Testis (tissue), 3 donors: Measurements from ENCODE around the gene WDR17. TPM values are rescaled to one million over a fixed set of nuclear protein-coding genes. Genes with fewer than 3 reads are reported as not detected.

Source experiments
- DNase-seq: peaks from one replicate; pipeline ENCODE4 v3.0.0-alpha.2; 2019
- H3K27ac ChIP-seq, 2 donors: fragments of 200-600 bp; sonication (generic); one replicate each; pipeline ENCODE4 v1.5.1; 2019
- H3K27me3 ChIP-seq: fragments of 200-600 bp; sonication (generic); one replicate; pipeline ENCODE4 v1.5.1; 2019
- H3K36me3 ChIP-seq: fragments of 200-600 bp; sonication (generic); one replicate; pipeline ENCODE4 v1.5.1; 2017; ENCODE audit warnings: low read depth; ENCODE audit errors: missing control alignments
- H3K4me1 ChIP-seq: fragments of 200-600 bp; sonication (generic); one replicate; pipeline ENCODE4 v1.5.1; 2019
- H3K4me3 ChIP-seq, 2 donors: fragments of 200-600 bp; sonication (generic); one replicate each; pipeline ENCODE4 v1.5.1; 2017 to 2019
- H3K9me3 ChIP-seq: fragments of 200-600 bp; sonication (generic); one replicate; pipeline ENCODE4 v1.5.1; 2017
- POLR2A ChIP-seq: fragments of 450-650 bp; IDR thresholded peaks from one replicate; pipeline ENCODE4 v1.6.1; 2017; ENCODE audit warnings: antibody characterized with exemption, mild to moderate bottlenecking, moderate library complexity
- WGBS, 2 donors: methylation state at CpG; one replicate each; pipeline ENCODE4 v1.1.5; 2018; 5-methylcytosine and 5-hydroxymethylcytosine counted together
- intact Hi-C: fragments of 100-400 bp; cut with DNase I; formaldehyde crosslinking; loops from one replicate; pipeline ENCODE4 v1.15.1; 2023; ENCODE audit warnings: low total_unique reads
- polyA plus RNA-seq: library from polyadenylated mRNA; stranded (reverse); fragments of 350-450 nt; fragmentation: Illumina TruSeq; extraction: RNeasy Lipid Tissue Mini Kit (QIAGEN cat#74804); gene quantifications from one replicate; pipeline ENCODE4 v1.2.3, GENCODE V29; 2014; ENCODE audit warnings: low read depth, low replicate concordance; ENCODE audit not compliant: insufficient read depth
- total RNA-seq, 2 donors: library from RNA; depleted of rRNA; stranded (reverse); fragments of >200 nt; gene quantifications; one replicate each; pipeline ENCODE4 v1.2.3, GENCODE V29; 2016
- TF ChIP-seq, protein P1 (sequence below), 3 experiments: fragments of 450-650 bp in 2 of 3; fragments of 200-600 bp in 1 of 3; sonication (generic) in 1 of 3; IDR thresholded peaks; one replicate each; pipeline ENCODE4 v1.5.1; 2016 to 2019; ENCODE audit warnings: antibody characterized with exemption in 3 of 3, mild to moderate bottlenecking in 2 of 3, moderate library complexity in 1 of 3

WDR17 gene
- total and polyA plus RNA-seq, 3 donors from 2014 or later: 4.8 to 10.2 (median 9.3) TPM

GRCh38 chr4:176107695-176108094 is 42.1 kb downstream of the WDR17 start:
- DNase-seq: no peak
- no peak overlapping the region for H3K4me3 ChIP-seq
- no peaks in the 10 kb centered on the region for H3K36me3 ChIP-seq
- intact Hi-C loops: no loop called here
- H3K9me3 ChIP-seq: no peaks in the 10 kb centered on the region
- H3K4me1 ChIP-seq: no peaks in the 10 kb centered on the region
- H3K27me3 ChIP-seq: no peaks in the 10 kb centered on the region
- no peak overlapping the region for H3K27ac ChIP-seq
- TF ChIP-seq, protein P1, sequence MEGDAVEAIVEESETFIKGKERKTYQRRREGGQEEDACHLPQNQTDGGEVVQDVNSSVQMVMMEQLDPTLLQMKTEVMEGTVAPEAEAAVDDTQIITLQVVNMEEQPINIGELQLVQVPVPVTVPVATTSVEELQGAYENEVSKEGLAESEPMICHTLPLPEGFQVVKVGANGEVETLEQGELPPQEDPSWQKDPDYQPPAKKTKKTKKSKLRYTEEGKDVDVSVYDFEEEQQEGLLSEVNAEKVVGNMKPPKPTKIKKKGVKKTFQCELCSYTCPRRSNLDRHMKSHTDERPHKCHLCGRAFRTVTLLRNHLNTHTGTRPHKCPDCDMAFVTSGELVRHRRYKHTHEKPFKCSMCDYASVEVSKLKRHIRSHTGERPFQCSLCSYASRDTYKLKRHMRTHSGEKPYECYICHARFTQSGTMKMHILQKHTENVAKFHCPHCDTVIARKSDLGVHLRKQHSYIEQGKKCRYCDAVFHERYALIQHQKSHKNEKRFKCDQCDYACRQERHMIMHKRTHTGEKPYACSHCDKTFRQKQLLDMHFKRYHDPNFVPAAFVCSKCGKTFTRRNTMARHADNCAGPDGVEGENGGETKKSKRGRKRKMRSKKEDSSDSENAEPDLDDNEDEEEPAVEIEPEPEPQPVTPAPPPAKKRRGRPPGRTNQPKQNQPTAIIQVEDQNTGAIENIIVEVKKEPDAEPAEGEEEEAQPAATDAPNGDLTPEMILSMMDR (IDR thresholded peaks at IDR 0.05): no peak
- TF ChIP-seq POLR2A: no peak

GRCh38 chr4:176123710-176124407 is 58.2 kb downstream of the WDR17 start:
- peak; percentile 30 for DNase-seq
- H3K27me3 ChIP-seq: no peaks in the 10 kb centered on the region
- peaks cover 9% of the 10 kb centered on the region for H3K4me1 ChIP-seq
- H3K9me3 ChIP-seq: no peaks in the 10 kb centered on the region
- no peak overlapping the region for H3K4me3 ChIP-seq
- intact Hi-C loops: no loop called here
- 70 to 71% methylated on average over 4 of the region's 4 CpGs for WGBS, 2 donors
- no peak overlapping the region for H3K27ac ChIP-seq
- TF ChIP-seq POLR2A: no peak
- TF ChIP-seq, protein P1 (IDR thresholded peaks at IDR 0.05): peak in 2 of 3 experiments; percentile 12 to 53
- no peaks in the 10 kb centered on the region for H3K36me3 ChIP-seq

GRCh38 chr4:176125063-176125462 is 59.4 kb downstream of the WDR17 start:
- TF ChIP-seq, protein P1 (IDR thresholded peaks at IDR 0.05): no peak
- TF ChIP-seq POLR2A: no peak
- Histone ChIP-seq H3K9me3 (no peaks in the 10 kb centered on the region), H3K4me1 (peaks cover 9% of the 10 kb centered on the region), H3K4me3 (no peak overlapping the region), H3K36me3 (no peaks in the 10 kb centered on the region), H3K27me3 (no peaks in the 10 kb centered on the region), H3K27ac (no peak overlapping the region)
- intact Hi-C loops: no loop called here
- WGBS, 2 donors: 78% methylated on average over 4 of the region's 4 CpGs
- DNase-seq: no peak

DNA sequence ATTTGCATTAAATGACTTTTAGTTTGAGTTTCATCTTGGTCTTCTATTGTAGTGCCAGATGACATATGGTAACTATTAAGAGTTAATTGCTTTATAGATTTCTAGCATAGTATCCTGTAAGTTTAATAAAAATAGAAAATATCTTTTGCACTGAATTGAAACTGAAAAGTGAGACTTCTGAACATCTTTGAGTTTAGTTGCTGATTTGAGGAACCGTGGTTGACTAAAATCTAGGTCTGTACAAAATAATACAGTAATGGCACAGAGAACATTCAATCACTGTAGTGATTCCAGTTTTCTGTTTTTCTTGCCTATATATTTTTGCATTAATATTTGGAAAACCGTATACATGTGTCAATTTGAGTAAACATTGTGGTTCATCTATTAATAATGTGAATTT is 69.0 kb downstream of the WDR17 start:
- Histone ChIP-seq H3K9me3 (no peaks in the 10 kb centered on the region), H3K4me3 (no peak overlapping the region), H3K4me1 (no peaks in the 10 kb centered on the region), H3K27me3 (no peaks in the 10 kb centered on the region), H3K27ac (no peak overlapping the region), H3K36me3 (no peaks in the 10 kb centered on the region)
- DNase-seq: no peak
- WGBS, 2 donors: 91 to 92% methylated on average over 2 of the region's 2 CpGs
- no peak for TF ChIP-seq POLR2A
- TF ChIP-seq, protein P1 (IDR thresholded peaks at IDR 0.05): no peak
- intact Hi-C loops: no loop called here

DNA sequence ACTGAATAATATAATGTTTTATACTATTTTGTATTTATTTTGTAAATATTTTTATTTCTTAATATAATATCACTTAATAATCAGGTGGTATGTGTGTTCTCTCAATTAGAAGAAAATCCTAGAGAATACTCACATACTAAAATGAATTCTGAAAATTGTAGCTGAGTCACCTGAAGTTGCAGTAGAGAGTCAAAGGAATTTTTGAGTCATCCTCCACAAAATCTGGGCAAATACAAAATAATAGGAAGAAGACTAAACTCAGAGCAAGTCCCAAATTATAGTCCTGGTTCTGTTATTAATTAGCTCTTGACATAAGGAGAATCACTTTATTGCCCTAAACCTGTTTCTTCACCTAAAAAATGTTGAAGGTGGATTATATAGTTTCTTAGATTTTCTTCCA is 72.0 kb downstream of the WDR17 start:
- Histone ChIP-seq H3K27ac (no peak overlapping the region), H3K4me1 (no peaks in the 10 kb centered on the region), H3K9me3 (no peaks in the 10 kb centered on the region), H3K4me3 (no peak overlapping the region), H3K27me3 (no peaks in the 10 kb centered on the region), H3K36me3 (no peaks in the 10 kb centered on the region)
- TF ChIP-seq, protein P1 (IDR thresholded peaks at IDR 0.05): no peak
- TF ChIP-seq POLR2A: no peak
- intact Hi-C loops: no loop called here
- DNase-seq: no peak
